GM18502 (cell line): Measurements from ENCODE around the gene NYAP2.

ENCODE experiments used
- ATAC-seq: cut with Tn5 transposase; IDR thresholded peaks from one replicate; pipeline ENCODE4 v1.9.1; 2021; ENCODE audit warnings: mild to moderate bottlenecking; ENCODE audit not compliant: unreplicated experiment, poor library complexity

Gene NYAP2

GRCh38 chr2:225425284-225425683, 25.8 kb downstream of the NYAP2 start:
- no peak for ATAC-seq

GRCh38 chr2:225428360-225428759, 28.9 kb downstream of the NYAP2 start:
- no peak for ATAC-seq

- ATAC-seq = no peak
Measured at GRCh38 chr2:225429717-225430116, 30.2 kb downstream of the NYAP2 start.

- ATAC-seq = no peak
Measured at GRCh38 chr2:225431105-225431863, 31.8 kb downstream of the NYAP2 start.

- ATAC-seq = no peak
Measured at GRCh38 chr2:225434014-225434413, 34.5 kb downstream of the NYAP2 start.

- no peak for ATAC-seq
Measured at GRCh38 chr2:225437319-225437718, 37.8 kb downstream of the NYAP2 start.

- ATAC-seq = no peak
Measured at GRCh38 chr2:225438248-225438647, 38.7 kb downstream of the NYAP2 start.

- no peak for ATAC-seq
Measured at GRCh38 chr2:225452677-225453076, 53.2 kb downstream of the NYAP2 start.

- ATAC-seq = no peak
Measured at GRCh38 chr2:225454412-225454811, 54.9 kb downstream of the NYAP2 start.

GRCh38 chr2:225456619-225457260, 57.2 kb downstream of the NYAP2 start:
- ATAC-seq = no peak

- ATAC-seq = no peak
Measured at GRCh38 chr2:225457482-225457881, 58.0 kb downstream of the NYAP2 start.

GRCh38 chr2:225458431-225459117, 59.1 kb downstream of the NYAP2 start:
- peak; percentile 74 for ATAC-seq

- no peak for ATAC-seq
Measured at GRCh38 chr2:225462417-225462816, 62.9 kb downstream of the NYAP2 start.

- no peak for ATAC-seq
Measured at GRCh38 chr2:225462945-225463344, 63.4 kb downstream of the NYAP2 start.

GRCh38 chr2:225463449-225463848, 63.9 kb downstream of the NYAP2 start:
- ATAC-seq = no peak

GRCh38 chr2:225464346-225465025, 65.0 kb downstream of the NYAP2 start:
- ATAC-seq = peak; percentile 88

GRCh38 chr2:225465827-225466226, 66.3 kb downstream of the NYAP2 start:
- ATAC-seq = no peak

GRCh38 chr2:225466891-225467604, 67.5 kb downstream of the NYAP2 start:
- ATAC-seq = no peak

GRCh38 chr2:225468131-225468530, 68.6 kb downstream of the NYAP2 start:
- no peak for ATAC-seq

- ATAC-seq = no peak
Measured at GRCh38 chr2:225471039-225471438, 71.5 kb downstream of the NYAP2 start.
